GM18526 (cell line): ENCODE data around the gene PTPRM.

Source experiments
- POLR2A ChIP-seq: IDR thresholded peaks from 3 replicates; pipeline ENCODE4 v1.6.1; 2011; ENCODE audit not compliant: insufficient read length; ENCODE audit errors: extremely low read depth

Gene PTPRM

DNA sequence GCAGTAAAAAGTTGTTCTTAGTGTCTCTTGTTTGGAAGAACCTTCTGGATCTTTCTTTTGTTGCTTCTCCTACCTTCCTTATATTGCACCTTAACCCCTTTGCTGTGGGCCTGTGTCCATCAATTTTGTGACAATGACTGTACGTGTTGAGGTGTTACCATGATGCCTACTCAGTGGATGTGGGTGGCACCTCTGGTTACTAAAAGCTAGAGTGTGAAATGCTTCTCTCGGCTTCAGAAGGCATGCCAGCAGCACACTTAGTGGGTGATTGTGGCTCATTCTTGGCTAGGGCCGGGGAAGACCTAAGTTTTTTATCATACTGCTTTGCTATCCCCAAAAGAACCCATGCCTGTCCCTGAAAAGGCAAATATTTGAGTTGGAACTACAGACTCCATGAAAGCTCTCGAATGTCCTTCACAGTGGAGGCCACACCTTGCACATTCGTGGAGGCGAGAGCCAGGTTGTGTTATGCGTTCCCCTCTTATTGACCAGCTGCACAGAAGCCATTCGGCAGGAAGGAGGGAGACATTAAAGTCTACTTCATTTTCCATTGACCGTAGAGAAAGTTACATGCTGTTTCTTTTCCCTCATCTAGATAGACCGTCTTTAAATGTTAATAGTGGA is 528.9 kb downstream of the PTPRM start:
- no peak for TF ChIP-seq POLR2A

DNA sequence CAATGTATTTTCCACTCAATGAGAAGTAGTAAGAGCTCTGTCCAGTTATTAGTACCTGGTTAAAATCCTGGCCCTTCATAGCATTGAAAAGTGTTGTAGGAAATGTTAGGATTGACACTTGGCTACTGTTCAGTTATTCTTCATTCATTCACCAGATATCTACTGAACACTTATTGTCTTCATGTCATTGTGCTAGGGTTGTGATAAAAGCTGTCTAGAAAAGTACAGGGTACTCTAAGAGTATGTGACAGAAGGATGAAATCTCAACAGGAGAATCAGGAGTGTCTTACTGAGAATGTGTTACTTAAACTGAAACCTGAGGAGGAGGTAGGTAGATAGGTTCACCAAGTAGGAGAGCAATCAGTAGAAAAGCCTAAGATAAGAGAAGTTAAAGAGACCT is 530.3 kb downstream of the PTPRM start:
- no peak for TF ChIP-seq POLR2A

DNA sequence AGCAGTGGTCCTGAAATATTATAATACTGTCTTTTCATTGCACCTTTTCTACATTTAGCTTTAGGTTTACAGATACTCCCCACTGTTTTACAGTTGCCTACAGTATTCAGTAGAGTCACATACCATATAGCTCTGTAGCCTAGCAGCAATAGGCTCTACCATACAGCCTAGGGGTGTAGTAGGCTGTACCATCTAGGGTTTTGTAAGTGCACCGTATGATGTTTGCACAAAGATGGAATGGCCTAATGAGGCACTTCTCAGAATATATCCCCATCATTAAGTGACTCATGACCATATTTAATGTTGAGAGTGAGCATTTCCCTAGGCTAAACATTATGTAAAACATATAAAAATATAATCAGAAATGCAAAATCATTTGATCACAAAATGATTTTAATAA is 530.8 kb downstream of the PTPRM start:
- no peak for TF ChIP-seq POLR2A

DNA sequence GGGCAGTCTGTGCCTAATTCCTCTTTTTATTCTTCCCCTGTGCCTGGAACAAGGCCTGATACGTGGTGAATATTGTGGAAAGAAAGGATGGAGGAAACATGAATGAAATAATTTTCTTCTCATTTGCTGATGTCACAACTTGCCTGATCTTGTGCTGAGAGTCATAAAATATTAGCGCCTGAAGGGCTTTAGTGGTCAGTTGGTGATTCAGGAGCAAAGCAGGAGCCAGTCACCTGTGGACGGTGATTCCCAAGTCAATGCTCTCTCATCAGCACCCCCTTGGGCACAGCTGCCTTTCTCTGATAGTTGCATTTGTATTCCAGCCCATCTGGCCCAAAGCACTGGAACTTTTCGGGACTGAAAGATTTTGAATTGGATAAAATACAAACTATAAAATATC is 539.5 kb downstream of the PTPRM start:
- no peak for TF ChIP-seq POLR2A

DNA sequence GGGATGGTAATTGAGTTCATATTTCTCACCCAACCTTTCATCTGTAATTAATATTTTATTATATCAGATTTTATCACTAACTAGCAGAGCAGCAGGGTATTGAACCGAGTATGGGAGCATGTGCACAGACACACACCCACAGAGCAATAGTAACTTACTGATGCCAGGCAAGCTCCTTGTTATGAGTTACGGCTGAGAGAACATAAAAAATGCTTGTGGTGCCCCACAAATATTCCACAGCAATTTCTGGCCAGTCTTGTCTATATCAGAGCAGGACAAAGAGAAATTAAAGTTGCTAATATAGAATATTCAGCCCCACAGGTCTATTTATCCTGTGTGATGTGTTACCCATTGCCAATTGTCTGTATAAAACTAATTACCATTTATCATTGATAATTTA is 540.3 kb downstream of the PTPRM start:
- no peak for TF ChIP-seq POLR2A

DNA sequence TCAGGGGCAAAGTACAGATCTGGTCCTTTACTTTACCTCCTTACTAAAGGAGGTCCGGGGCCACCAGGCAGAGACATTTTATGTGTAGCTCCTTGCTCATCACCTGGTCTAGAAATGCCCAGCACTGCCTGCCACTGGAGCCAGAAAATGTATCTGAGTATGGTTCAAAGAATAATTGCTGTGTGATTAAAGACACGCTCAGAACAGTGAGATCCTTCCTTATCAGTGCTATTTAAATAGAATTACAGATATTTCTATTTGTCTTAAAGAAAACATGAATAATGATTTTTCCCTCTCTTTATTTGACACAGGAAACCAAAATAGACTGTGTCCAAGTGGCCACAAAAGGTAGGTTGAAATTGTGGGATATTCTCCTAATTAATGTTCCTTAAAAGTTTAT is 547.4 kb downstream of the PTPRM start:
- TF ChIP-seq POLR2A = no peak

DNA sequence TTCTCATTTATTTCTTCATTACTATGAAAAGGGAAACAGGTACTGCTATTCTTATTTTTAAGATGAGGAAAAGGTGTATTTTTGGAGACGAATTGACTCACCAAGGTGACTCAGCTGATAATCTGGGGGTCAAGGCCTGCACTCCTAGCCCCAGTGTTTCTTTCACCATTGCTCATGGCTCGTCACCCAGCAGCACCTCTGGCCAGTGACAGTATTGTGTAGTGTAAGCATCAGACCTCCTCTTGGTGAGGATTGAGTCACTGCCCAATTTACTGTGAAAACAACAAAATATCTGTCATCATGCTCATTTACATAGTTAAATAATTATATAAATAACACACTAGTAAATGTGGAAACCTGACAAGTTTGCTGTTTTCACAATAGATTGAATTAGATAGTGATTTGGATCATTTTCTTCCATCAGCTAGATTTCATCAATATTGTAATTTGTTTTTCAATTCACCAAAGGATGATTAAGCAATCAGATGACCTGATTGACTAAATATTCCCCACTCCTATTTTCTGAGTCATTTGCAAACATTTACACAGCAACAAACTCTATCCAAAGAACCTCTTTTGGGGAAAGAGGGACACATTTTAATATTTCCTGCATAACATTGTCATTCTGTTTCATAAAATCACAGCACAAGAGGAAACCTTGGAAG is 549.4 kb downstream of the PTPRM start:
- no peak for TF ChIP-seq POLR2A

DNA sequence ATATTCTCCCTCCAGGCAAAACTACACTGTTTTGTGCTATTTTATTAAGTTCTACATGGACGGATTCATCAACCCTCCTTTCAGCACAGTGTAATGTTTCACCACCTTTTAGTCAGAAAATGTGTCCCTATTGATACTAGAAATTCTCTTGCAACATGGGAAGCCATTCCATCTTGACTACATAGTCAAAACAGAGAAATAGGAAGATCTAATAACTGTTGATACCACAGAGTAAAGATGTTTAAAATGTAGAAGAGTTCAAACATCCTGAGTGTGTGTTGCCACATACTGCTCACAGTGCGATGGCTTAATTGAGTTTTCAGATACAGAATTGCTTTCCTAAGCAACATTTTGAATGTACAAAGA is 549.9 kb downstream of the PTPRM start:
- no peak for TF ChIP-seq POLR2A

DNA sequence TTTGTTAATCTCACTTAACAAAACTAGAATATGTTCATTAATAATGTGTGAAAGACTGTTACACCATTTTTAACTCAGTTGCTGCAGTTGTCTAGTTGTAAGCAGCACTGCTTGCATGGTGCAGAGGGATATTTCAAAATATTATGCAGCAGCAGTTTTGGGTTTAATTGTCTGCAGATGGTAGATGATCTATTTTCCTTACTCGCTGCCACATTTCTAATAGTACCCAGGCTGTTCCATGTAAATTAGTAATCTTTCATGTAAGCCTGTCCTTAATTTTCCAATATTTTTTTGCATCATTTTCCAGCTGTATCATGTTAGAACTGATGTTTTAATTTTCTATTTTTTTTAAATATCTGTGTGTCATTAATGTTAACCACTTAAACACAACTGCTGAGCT is 554.0 kb downstream of the PTPRM start:
- TF ChIP-seq POLR2A = no peak

DNA sequence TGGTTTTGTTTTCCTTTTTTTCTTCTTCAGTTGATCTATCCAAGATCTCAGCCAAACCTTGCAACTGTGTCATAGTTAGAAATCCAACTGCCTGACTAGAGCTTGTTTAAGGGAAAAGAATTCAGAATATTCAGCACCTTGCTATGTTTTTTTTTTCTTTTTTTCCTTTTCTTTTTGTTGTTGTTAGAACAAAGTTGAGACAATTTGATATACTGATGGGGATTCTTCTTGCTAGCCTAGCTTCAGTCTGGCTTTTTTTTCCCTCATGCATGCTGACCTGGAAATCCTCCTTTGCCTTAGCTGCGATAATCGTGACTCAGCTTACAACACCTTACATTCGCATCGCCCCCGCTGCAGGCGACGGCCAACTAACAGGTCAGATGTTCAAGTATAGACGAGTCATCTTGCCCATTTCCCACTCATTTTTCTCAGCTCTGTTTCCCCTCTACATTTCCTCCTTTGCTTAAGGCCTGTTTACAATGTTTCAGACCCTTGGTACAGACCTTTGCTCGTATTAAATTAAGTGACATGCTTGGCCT is 554.9 kb downstream of the PTPRM start:
- no peak for TF ChIP-seq POLR2A

DNA sequence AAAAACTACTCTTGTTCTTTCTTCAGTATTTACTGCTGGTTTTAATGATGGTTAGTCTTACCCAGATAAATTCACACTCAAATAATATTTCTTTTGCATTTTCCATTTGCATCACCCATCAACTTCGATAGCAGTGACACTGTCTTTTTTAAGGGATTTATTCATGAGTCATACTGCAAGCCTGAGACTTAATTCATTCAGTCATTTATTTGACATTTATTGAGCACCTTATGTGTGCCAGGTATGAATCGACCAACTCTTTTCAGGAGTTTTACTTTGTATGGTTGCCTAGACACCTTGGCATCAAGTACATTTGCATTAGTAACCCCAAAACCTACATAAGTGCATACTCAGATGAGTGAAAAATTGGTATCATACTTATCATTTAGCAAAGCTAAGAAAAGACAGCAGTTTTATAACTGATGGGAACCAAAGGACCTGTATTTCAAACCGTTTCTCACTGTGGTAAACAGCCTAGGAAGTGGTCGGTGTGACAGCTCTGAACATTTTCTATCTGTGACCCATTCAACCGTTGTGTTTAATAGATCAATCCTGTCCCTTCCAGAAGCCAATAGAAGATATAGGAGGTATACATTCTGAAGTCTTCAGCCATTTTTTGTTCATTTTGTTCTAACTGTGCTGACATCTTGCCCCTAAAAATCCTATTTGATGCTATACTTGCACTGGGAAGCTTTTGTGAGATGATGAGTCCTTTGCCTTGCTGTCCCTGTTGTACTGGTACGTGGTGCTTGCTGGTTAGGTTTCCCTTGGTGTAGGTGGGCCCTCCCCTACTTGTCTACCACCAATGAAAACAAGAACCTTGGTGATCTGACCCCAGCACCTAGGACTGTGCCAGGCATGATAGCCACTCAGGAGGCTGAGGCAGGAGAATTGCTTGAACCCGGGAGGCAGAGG is 557.4 kb downstream of the PTPRM start:
- TF ChIP-seq POLR2A = no peak

DNA sequence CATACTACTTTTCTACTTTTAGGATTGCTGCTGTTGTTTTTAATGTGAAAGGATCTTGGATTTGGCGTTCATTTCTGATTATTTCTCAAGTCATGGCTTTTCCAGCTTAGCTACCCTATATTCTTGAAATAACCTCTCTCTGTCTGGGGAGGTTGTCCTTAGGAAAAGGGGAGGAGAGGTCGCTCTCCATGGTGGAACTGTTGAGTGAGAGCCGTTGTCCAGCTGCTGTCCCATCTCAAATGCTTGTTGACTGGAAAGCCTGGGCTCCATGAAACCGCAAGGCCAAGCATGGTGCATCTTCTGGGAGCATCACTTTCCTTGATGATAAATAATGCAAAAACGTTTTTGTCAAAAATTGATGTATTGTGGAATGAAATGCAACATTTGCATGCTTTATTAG is 563.0 kb downstream of the PTPRM start:
- TF ChIP-seq POLR2A = no peak

DNA sequence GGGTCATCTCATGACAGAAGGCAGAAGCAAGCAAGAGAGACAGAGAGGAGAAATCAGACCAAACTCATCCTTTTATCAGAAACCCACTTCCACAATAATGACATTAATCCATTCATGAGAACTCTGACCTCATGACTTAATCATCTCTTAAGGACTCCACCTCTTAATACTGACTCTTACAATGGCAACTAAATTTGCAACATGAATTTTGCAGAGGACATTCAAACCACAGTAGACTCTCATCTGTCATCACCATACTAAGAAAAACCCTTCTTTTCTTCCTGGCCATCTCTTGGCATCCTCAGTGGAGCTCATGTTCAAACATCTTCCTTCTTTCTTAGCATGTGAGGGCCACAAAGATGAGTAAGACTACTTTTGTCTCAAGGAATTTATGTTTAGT is 565.9 kb downstream of the PTPRM start:
- no peak for TF ChIP-seq POLR2A

DNA sequence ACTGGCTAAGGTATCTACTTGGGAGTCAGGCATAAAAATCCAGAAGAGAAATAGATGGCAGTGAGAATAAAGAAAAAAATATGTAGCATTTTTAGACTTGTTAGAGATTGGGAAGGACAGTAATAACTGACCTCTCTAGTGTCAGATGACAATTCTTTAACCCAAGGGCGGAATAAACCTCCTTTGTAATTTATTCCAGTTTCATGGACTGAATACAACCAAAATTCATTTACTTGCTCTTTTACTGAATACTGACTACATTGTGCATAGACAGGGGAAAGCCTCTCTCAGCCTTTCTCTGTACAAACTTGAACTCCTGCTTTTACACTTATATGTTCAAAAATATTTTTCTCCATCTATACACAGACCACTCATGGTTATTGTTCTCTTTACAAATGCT is 566.8 kb downstream of the PTPRM start:
- no peak for TF ChIP-seq POLR2A

DNA sequence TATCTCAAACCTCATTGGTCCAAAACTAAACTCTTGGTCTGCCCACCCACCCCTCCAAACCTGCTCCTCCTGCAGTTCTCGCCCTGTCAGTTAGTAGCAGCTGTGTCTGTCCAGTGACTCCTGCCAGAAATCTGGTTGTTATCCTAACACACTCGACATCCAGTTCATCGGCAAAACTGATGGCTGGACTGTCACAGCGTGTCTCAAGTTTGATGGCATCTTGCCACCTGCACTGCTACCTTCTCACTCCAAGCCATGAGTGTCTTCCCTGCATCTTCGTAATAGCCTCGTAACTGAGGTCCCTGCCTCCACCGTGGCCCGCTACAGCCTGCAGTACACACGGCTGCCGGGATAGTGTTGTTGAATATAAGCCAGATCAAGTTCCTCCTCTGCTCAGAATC is 572.0 kb downstream of the PTPRM start:
- TF ChIP-seq POLR2A = no peak

DNA sequence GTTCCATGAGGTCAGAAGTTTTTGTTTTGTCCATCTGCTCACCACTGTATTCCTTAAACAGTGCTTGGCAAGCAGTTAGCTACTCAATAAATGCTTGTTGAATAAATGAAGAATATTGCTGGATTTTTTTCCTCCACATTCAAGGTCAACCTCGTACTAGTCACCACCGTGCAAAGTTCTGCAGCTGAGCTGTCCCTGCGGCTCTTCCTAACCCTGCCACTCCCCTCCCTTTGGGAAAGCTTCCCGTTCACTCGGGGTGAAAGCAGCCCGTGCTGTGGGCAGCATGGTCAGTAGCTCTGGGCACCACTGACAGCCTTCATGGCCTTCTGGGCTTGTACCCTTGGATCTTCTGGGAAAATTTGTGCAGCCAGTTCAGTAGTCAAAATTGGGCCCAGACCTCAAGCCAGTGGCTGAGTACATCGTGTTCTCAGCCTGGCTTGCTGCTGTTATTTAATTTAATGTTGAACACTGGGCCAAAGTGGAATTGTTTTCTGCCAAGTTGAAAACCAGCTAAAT is 572.8 kb downstream of the PTPRM start:
- TF ChIP-seq POLR2A = no peak
